NCI-H1436 treated with DMSO at 0.1 percent for 48 hours (cell line): ENCODE data around the gene OR2V2.
"Not testable (repeated sequence)": the region's sequence is repeated elsewhere in the genome, so short reads cannot be mapped to it uniquely, and the experiment has no call there.

Source experiments
- DNase-seq: peaks from one replicate; lab custom pipeline; 2025; lab: John Stamatoyannopoulos, UW

OR2V2 gene

DNA sequence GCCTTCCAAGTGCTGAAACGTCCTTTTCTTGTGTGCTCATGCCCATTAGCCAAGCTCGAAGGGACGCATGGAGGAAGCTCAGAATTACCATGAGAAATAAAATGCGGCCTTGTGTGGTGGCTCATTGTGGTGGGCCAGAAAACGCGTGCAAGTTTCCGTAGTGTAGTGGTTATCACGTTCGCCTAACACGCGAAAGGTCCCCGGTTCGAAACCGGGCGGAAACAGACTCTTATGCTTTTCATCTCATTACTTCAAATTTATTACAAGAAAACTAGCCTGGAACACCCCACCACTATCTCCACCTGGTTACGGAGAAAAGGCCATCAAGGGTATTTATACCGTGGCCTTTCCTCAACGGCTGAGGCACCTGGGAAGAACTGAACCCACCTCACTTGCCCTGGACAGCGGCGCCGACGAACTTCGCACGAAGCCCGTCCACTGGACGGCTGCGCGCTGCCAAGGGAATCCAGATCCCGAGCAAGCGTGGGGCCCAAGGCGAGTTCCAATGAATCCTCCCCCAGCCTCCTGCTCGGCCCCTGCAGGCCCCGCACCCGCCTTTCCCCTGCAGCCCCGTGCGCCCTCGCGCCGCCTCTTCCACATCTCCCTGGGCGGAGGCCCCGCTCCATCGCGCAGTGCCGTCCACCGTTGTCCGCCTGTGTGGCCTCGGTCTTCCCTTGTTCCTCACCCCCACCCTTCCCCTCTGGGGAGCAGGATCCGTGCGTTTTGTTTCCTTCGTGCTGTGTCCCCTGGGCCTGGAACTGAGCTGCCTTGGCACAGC is 22.3 kb downstream of the OR2V2 start:
- DNase-seq, result not testable (repeated sequence)

DNA sequence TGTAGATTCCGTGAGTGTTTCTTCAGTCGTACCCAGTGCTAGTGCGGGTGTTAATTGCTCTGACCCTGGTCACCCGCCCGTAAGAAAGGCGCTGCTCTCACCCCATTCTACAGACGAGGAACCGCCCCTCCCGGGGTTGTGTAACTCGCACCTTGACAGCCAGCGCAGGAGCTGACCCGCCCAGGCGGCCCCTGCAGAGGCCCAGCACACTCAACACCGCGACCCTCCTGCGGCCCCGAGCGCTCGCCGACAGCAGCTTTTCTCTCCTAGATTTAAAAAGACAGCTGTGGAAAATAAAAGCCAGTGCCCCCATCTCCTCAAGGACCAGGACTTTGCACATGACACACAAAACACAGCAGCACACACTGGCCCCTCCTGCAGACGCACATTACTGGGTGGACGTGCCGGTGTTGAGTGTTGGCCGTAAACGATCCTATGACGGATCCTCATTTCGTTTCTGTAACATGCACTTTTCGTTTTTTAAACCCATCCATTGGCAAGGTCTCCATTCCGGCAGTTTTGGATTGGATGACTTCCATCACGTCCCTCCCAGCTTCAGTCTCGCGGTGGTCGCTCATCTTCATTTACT is 22.9 kb downstream of the OR2V2 start:
- DNase-seq, result no peak

DNA sequence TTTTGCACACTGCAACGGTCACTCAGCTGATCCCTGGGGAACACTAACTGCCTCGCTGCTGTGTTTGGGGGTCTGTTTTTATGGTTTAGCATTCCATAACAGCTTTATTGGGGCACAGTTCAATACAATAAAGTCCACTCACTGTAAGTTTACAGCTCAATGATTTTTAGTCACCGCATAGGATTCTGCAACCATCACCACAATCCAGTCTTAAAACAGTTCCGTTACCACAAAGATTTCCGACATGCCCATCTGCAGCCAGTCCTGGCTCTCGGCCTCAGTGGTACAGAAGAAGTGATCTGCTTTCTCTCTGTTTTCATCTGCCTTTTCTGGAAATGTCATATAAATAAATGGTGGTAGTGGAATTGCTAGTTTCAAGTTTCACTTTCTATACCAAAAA is 23.6 kb downstream of the OR2V2 start:
- DNase-seq, result no peak

- no peak for DNase-seq
These were observed 24.4 kb downstream of the OR2V2 start for GRCh38 chr5:181171782-181172181.

DNA sequence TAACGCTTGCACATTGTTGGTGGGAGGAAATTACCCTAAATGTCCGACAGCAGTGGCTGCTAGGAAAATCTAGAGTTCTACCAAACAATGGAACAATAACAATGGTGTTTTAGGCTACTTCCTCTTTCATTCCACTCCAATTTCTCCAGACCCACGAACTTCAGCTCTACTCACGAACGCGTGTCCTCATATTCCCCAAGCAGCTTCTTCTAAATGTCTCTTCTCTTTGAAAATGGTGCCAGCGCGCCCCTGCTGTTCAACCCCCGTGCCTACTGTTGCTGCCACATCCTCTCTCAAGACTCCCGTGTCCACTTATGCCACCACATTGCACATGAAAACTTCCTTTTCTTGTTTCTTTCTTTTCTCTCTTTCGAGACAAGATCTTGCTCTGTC is 25.6 kb downstream of the OR2V2 start:
- no peak for DNase-seq

- no peak for DNase-seq
These were observed 26.3 kb downstream of the OR2V2 start for GRCh38 chr5:181173420-181174342.

DNA sequence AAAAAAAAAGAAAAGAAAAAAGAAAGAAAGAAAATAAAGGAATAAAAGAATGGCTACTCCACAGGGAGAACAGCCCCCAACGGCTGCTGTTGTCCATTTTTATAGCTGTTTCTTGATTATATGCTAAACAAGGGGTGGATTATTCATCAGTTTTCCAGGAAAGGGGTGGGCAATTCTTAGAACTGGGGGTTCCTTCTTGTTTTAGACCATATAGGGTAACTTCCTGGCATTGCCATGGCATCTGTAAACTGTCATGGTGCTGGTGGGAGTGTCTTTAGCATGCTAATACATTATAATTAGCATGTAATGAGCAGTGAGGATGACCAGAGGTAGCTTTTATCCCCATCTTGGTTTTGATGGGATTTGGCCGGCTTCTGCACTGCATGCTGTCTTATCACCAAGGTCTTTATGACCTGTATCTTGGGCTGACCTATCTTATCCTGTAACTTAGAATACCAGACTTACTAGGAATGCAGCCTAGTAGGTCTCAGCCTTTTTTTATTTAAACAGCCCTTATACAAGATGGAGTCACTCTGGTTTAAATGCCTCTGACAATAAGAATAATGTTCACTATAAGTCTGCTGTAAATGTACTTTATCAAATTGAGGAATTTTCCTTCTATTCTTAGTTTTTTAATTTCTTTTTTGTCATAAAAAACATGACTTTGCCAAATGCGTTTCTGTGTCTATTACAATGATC is 29.0 kb downstream of the OR2V2 start:
- no peak for DNase-seq

GRCh38 chr5:181177559-181177958 is 30.2 kb downstream of the OR2V2 start:
- not testable (repeated sequence) for DNase-seq

- no peak for DNase-seq
These were observed 34.5 kb downstream of the OR2V2 start for GRCh38 chr5:181181650-181182565.

- DNase-seq, result no peak
These were observed 35.3 kb downstream of the OR2V2 start for GRCh38 chr5:181182651-181183050.

- DNase-seq, result no peak
These were observed 37.4 kb downstream of the OR2V2 start for GRCh38 chr5:181184845-181185216.

- no peak for DNase-seq
These were observed 38.2 kb downstream of the OR2V2 start for GRCh38 chr5:181185560-181185959.

DNA sequence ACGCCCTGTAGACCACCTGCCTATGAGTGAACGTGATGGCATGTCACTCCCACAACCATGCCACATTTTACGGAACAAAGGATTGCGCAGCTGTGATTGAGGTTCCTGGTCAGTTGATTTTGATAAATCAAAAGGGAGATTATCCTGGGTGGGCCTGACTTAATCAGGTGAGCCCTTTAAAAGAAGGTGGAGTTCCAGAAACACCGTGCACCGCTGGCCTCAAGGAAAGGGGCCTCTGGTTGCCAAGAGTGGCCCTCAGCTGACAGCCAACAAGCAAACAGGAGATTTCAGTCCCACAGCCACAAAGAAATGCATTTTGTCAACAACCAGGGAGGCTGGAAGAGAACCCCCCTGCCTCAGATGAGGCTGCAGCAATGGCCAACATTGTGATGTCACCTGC is 38.6 kb downstream of the OR2V2 start:
- DNase-seq, result no peak

GRCh38 chr5:181186986-181187499 is 39.7 kb downstream of the OR2V2 start:
- no peak for DNase-seq

DNA sequence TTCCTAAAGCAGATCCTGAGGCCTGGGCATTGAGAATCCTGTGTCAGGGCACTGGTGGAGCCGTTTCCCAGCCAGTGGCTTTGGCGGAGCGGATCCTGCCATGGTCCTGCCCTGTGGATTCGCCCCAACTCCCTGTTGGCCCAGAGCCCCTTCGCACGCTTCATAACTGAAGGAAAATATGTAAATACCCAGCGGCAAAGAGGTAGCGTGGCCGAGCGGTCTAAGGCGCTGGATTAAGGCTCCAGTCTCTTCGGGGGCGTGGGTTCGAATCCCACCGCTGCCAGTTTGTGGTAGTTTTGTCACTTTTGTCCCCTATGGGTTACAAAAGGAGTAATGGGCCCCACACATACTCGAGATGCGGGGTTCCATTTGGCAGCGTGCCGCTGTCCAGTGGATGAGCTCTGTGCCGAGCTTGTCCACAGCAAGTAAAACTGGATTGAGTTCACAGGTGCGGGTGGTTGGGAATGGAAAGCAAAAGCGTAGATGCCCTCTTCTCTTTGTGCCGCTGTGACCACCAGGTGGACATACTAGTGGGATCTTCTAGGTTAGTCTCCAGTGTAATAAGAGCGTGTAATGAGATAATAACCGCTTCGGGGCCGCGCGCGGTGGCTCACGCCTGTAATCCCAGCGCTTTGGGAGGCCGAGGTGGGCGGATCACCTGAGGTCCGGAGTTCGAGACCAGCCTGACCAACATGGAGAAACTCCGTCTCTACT is 40.3 kb downstream of the OR2V2 start:
- DNase-seq, result no peak

GRCh38 chr5:181188700-181189362 is 41.4 kb downstream of the OR2V2 start:
- no peak for DNase-seq

DNA sequence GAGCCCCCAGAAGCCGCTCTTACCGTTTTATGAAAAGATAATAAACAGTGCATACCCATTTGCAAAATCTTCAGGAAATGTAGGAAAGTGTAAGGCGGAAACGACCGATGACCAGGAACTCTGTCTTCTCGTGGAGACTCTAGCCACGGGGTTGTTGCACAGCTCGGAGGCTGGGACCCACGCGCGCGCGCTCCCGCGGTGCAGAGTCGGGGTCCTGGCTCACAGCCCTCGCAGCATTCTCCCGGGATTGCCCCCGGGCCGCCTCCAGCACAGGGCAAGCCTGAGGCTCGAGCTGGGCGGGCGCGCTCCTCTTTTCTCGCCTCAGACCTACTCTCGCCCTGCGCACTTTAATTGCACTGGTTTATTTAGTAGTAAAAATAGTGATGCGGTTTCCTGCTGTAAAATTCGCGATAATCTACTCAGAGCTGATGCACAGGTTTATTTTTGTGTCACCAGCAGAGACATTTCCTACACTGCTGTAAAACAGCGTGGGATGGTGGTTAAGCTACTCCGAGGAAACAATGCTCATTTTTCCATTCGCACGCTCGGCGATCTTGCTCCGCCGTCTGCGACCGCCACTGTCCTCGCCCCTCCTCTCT is 42.1 kb downstream of the OR2V2 start:
- no peak for DNase-seq

- DNase-seq, result no peak
These were observed 42.8 kb downstream of the OR2V2 start for GRCh38 chr5:181189962-181190710.
